ENCODE measurements around the gene CLCN7.

- TF ChIP-seq, protein P1, sequence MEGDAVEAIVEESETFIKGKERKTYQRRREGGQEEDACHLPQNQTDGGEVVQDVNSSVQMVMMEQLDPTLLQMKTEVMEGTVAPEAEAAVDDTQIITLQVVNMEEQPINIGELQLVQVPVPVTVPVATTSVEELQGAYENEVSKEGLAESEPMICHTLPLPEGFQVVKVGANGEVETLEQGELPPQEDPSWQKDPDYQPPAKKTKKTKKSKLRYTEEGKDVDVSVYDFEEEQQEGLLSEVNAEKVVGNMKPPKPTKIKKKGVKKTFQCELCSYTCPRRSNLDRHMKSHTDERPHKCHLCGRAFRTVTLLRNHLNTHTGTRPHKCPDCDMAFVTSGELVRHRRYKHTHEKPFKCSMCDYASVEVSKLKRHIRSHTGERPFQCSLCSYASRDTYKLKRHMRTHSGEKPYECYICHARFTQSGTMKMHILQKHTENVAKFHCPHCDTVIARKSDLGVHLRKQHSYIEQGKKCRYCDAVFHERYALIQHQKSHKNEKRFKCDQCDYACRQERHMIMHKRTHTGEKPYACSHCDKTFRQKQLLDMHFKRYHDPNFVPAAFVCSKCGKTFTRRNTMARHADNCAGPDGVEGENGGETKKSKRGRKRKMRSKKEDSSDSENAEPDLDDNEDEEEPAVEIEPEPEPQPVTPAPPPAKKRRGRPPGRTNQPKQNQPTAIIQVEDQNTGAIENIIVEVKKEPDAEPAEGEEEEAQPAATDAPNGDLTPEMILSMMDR (IDR thresholded peaks at IDR 0.05), result no peak
- no peak for TF ChIP-seq POLR2A (IDR thresholded peaks at IDR 0.05)
Measured at GRCh38 chr16:1464196-1464893, 10.5 kb downstream of the CLCN7 start.
